B cell (primary cell): ENCODE data around the gene HCN4. TPM values are rescaled to one million over a fixed set of nuclear protein-coding genes. Genes with fewer than 3 reads are reported as not detected.

Source experiments
- ATAC-seq: fragments of 200-7000 bp; cut with Tn5 transposase; one replicate; pipeline ENCODE4 v1.10.0; 2021; ENCODE audit warnings: low read depth, mild to moderate bottlenecking, moderate number of reproducible peaks, moderate library complexity
- CTCF ChIA-PET: fragments of 350-600 bp; sonication (Branson Sonifier 250); formaldehyde crosslinking; loops from one replicate; lab custom pipeline; 2021; ENCODE audit warnings: antibody characterized with exemption, inconsistent platforms; lab: Charles Lee
- POLR2A ChIA-PET: fragments of 350-600 bp; sonication (Branson Sonifier 250); formaldehyde crosslinking; loops from one replicate; lab custom pipeline; 2021; ENCODE audit warnings: antibody characterized with exemption; lab: Charles Lee
- DNase-seq: peaks from one replicate; pipeline ENCODE4 v3.0.0; 2013
- H2AFZ ChIP-seq: 2 replicates; pipeline ENCODE4 v1.6.1; 2012; ENCODE audit warnings: mild to moderate bottlenecking, low read depth, low read length; ENCODE audit not compliant: insufficient read depth, poor library complexity, severe bottlenecking
- H3K27ac ChIP-seq, 2 donors: 1 replicate in 1 of 2; 2 replicates in 1 of 2; pipeline ENCODE4 v1.5.1; 2012 to 2013; ENCODE audit warnings: low read length in 2 of 2, mild to moderate bottlenecking in 2 of 2, moderate library complexity in 1 of 2
- H3K27me3 ChIP-seq, 4 experiments: fragments of 200-600 bp in 1 of 4; sonication (generic) in 1 of 4; replicated peaks in 1 of 4; 1 replicate in 2 of 4; 2 replicates in 2 of 4; pipeline versions ENCODE4 v1.6.1 to v1.7.0; 2013 to 2016; ENCODE audit warnings: low read length in 3 of 4, mild to moderate bottlenecking in 2 of 4, mixed read lengths in 1 of 4, moderate library complexity in 1 of 4; ENCODE audit not compliant: insufficient read depth in 4 of 4, control insufficient read depth in 3 of 4; ENCODE audit errors: control extremely low read depth in 1 of 4
- H3K36me3 ChIP-seq, 2 experiments: replicated peaks in 1 of 2; 1 replicate in 1 of 2; 2 replicates in 1 of 2; pipeline versions ENCODE4 v1.6.1 to v1.7.1; 2013; ENCODE audit warnings: low read length in 1 of 2; ENCODE audit not compliant: insufficient read depth in 2 of 2, control insufficient read depth in 1 of 2; ENCODE audit errors: control extremely low read depth in 1 of 2, extremely low read depth in 1 of 2
- H3K4me1 ChIP-seq, 2 donors: fragments of 200-600 bp in 1 of 2; sonication (generic) in 1 of 2; 1 replicate in 1 of 2; 2 replicates in 1 of 2; pipeline versions ENCODE4 v1.5.1 to v1.6.1; 2013 to 2017; ENCODE audit warnings: low read length in 2 of 2; ENCODE audit not compliant: control insufficient read depth in 2 of 2, insufficient read depth in 2 of 2
- H3K4me2 ChIP-seq: replicated peaks from 2 replicates; pipeline ENCODE3; 2012; ENCODE audit warnings: mild to moderate bottlenecking, low read depth, low read length; ENCODE audit not compliant: poor library complexity, severe bottlenecking
- H3K4me3 ChIP-seq, 5 experiments: fragments of 200-600 bp in 1 of 5; sonication (generic) in 1 of 5; 1 replicate in 3 of 5; 2 replicates in 2 of 5; pipeline versions ENCODE4 v1.5.1 to v1.7.0; 2011 to 2016; ENCODE audit warnings: low read length in 4 of 5, mild to moderate bottlenecking in 4 of 5, low read depth in 2 of 5, control low read depth in 1 of 5, moderate library complexity in 1 of 5; ENCODE audit not compliant: insufficient read depth in 1 of 5; ENCODE audit errors: control extremely low read depth in 1 of 5, extremely low read depth in 1 of 5
- H3K79me2 ChIP-seq: fragments of 200-600 bp; sonication (generic); one replicate; pipeline ENCODE4 v1.6.0; 2016; ENCODE audit warnings: low read length; ENCODE audit not compliant: control insufficient read depth, insufficient read depth
- H3K9ac ChIP-seq: fragments of 200-600 bp; sonication (generic); 2 replicates; pipeline ENCODE4 v1.6.1; 2017; ENCODE audit warnings: mild to moderate bottlenecking, low read length, moderate library complexity
- H3K9me3 ChIP-seq, 3 donors: one replicate each; pipeline versions ENCODE4 v1.6.1 to v1.7.1; 2013; ENCODE audit warnings: low read length in 2 of 3; ENCODE audit not compliant: control insufficient read depth in 2 of 3, insufficient read depth in 1 of 3; ENCODE audit errors: control extremely low read depth in 1 of 3
- H4K20me1 ChIP-seq: 2 replicates; pipeline ENCODE4 v1.6.0; 2012; ENCODE audit warnings: mild to moderate bottlenecking, low read length; ENCODE audit not compliant: insufficient read depth, control insufficient read depth, poor library complexity, severe bottlenecking
- H3K27ac Mint-ChIP-seq: one replicate; pipeline ENCODE4 v1.8.0; 2021; ENCODE audit warnings: mixed read lengths
- H3K27me3 Mint-ChIP-seq: one replicate; pipeline ENCODE4 v1.8.0; 2021; ENCODE audit warnings: mixed read lengths
- H3K4me1 Mint-ChIP-seq: one replicate; pipeline ENCODE4 v1.8.0; 2021; ENCODE audit warnings: mixed read lengths
- H3K4me3 Mint-ChIP-seq: one replicate; pipeline ENCODE4 v1.8.0; 2021; ENCODE audit warnings: mixed read lengths
- H3K9me3 Mint-ChIP-seq: one replicate; pipeline ENCODE4 v1.8.0; 2022; ENCODE audit warnings: mixed read lengths; ENCODE audit not compliant: insufficient read depth
- CTCF ChIP-seq: fragments of 200-600 bp; IDR thresholded peaks from one replicate; pipeline ENCODE4 v1.8.0; 2022; ENCODE audit warnings: antibody characterized with exemption, mild to moderate bottlenecking
- EZH2 ChIP-seq: IDR thresholded peaks from 2 replicates; pipeline ENCODE4 v1.6.1; 2012; ENCODE audit warnings: borderline replicate concordance, low read depth, mild to moderate bottlenecking, moderate library complexity, low read length; ENCODE audit not compliant: insufficient read depth, poor library complexity, severe bottlenecking
- WGBS: methylation state at CpG from one replicate; pipeline ENCODE4 v1.1.5; 2013; ENCODE audit warnings: missing lambda C conversion rate; ENCODE audit not compliant: insufficient coverage; 5-methylcytosine and 5-hydroxymethylcytosine counted together
- intact Hi-C: fragments of 100-400 bp; cut with micrococcal nuclease; formaldehyde crosslinking; loops from one replicate; pipeline ENCODE4 v1.10.0; 2022
- polyA plus RNA-seq: library from polyadenylated mRNA; depleted of rRNA; stranded (reverse); fragments of >200 nt; gene quantifications from 2 replicates; pipeline ENCODE4 v1.2.3, GENCODE V29; 2012
- total RNA-seq, 2 donors: library from RNA; stranded (reverse); fragments of 120-200 nt in 1 of 2; gene quantifications; 1 replicate in 1 of 2; 2 replicates in 1 of 2; pipeline versions ENCODE4 v1.2.3 to v1.2.4, GENCODE V29; 2013 to 2022

Gene HCN4
- total and polyA plus RNA-seq, 2 donors (not counting 1 experiment from before 2014, with no cell fraction given) = not detected

- no peak for ATAC-seq
- Histone ChIP-seq H2AFZ (no peak overlapping the region), H3K9ac (no peak overlapping the region), H3K79me2 (no peaks in the 10 kb centered on the region), H3K27me3 (peaks cover 0 to 9% (median 0%) of the 10 kb centered on the region in 4 experiments), H3K9me3 (no peaks in the 10 kb centered on the region), H3K27ac (no peak overlapping the region), H4K20me1 (no peaks in the 10 kb centered on the region), H3K36me3 (no peaks in the 10 kb centered on the region), H3K4me3 (no peak overlapping the region), H3K4me1 (no peaks in the 10 kb centered on the region), H3K4me2 (no peak overlapping the region)
- TF ChIP-seq CTCF (no peak), EZH2 (no peak)
- Mint-ChIP-seq H3K4me1 (no peaks in the 10 kb centered on the region), H3K4me3 (no peak overlapping the region), H3K27me3 (peaks cover 35% of the 10 kb centered on the region), H3K27ac (no peak overlapping the region), H3K9me3 (no peaks in the 10 kb centered on the region)
- intact Hi-C loops = no loop called here
- ChIA-PET POLR2A (no interaction called here), CTCF (no interaction called here)
- 70% methylated on average over 7 of the region's 7 CpGs for WGBS
- DNase-seq = no peak
Observed at GRCh38 chr15:73361337-73361736, 7.4 kb downstream of the HCN4 start.

- H3K27me3 ChIP-seq = peaks cover 0 to 9% (median 0%) of the 10 kb centered on the region in 4 experiments
- Mint-ChIP-seq H3K27ac (no peak overlapping the region), H3K4me1 (no peaks in the 10 kb centered on the region), H3K27me3 (peaks cover 22% of the 10 kb centered on the region), H3K9me3 (no peaks in the 10 kb centered on the region), H3K4me3 (no peak overlapping the region)
- intact Hi-C loops = no loop called here
- ChIA-PET CTCF (no interaction called here), POLR2A (no interaction called here)
- H3K9me3 ChIP-seq = no peaks in the 10 kb centered on the region
- H3K27ac ChIP-seq = no peak overlapping the region
- TF ChIP-seq CTCF = no peak
- no peak overlapping the region for H3K4me2 ChIP-seq
- no peaks in the 10 kb centered on the region for H4K20me1 ChIP-seq
- ATAC-seq (no peak), DNase-seq (no peak)
- H3K4me3 ChIP-seq = no peak overlapping the region
- H2AFZ ChIP-seq = no peak overlapping the region
- no peaks in the 10 kb centered on the region for H3K4me1 ChIP-seq
- WGBS = 68% methylated on average over 5 of the region's 5 CpGs
- H3K79me2 ChIP-seq = no peaks in the 10 kb centered on the region
- no peak overlapping the region for H3K9ac ChIP-seq
- no peaks in the 10 kb centered on the region for H3K36me3 ChIP-seq
Observed at GRCh38 chr15:73359651-73360050, 9.1 kb downstream of the HCN4 start.
